Activated naive CD4-positive, alpha-beta T cell treated with anti-CD3 and anti-CD28 coated beads for 36 hours (primary cell): ENCODE data around the gene HINT2. TPM values are rescaled to one million over a fixed set of nuclear protein-coding genes. Genes with fewer than 3 reads are reported as not detected.

ENCODE experiments used
- CTCF ChIA-PET: fragments of 350-600 bp; sonication (Branson Sonifier 250); formaldehyde crosslinking; loops from one replicate; lab custom pipeline; 2021; ENCODE audit warnings: antibody characterized with exemption; lab: Charles Lee
- DNase-seq: peaks from one replicate; pipeline ENCODE4 v3.0.0-alpha.2; 2020
- H3K27ac Mint-ChIP-seq: one replicate; pipeline ENCODE4 v1.8.0; 2021; ENCODE audit warnings: mild to moderate bottlenecking, mixed read lengths
- H3K27me3 Mint-ChIP-seq: one replicate; pipeline ENCODE4 v1.8.0; 2021; ENCODE audit warnings: low read depth, mixed read lengths
- H3K36me3 Mint-ChIP-seq: one replicate; pipeline ENCODE4 v1.8.0; 2021; ENCODE audit warnings: low read depth, mixed read lengths
- H3K4me1 Mint-ChIP-seq: one replicate; pipeline ENCODE4 v1.8.0; 2021; ENCODE audit warnings: low read depth, mixed read lengths
- H3K4me3 Mint-ChIP-seq: one replicate; pipeline ENCODE4 v1.8.0; 2021; ENCODE audit warnings: mild to moderate bottlenecking, moderate library complexity, mixed read lengths
- H3K9me3 Mint-ChIP-seq: one replicate; pipeline ENCODE4 v1.8.0; 2021; ENCODE audit warnings: mixed read lengths
- intact Hi-C: fragments of 100-400 bp; cut with micrococcal nuclease; formaldehyde crosslinking; loops from one replicate; pipeline ENCODE4 v1.15.1; 2023
- total RNA-seq, 2 experiments: library from RNA; stranded (reverse); gene quantifications; one replicate each; pipeline ENCODE4 v1.2.3, GENCODE V29; 2021

Gene HINT2
- total RNA-seq, 2 experiments from 2014 or later, result 61.0 to 68.3 TPM

DNA sequence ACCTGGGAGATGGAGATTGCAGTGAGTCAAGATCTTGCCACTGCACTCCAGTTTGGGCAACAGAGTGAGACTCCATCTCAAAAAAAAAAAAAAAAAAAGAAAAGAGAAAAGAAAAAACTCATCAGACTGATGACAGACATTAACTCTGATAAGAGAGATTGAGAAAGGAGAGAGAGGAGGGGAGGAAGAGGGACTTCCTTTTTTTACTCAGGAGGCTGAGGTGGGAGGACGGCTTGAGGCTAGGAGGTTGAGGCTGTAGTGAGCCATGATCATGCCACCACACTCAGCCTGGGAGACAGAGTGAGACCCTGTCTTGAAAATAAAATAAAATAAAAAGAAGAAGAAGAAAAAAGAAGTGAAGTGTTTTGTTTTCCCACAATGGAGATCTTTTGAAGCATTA is 51.0 kb downstream of the HINT2 start:
- Mint-ChIP-seq H3K27me3 (no peaks in the 10 kb centered on the region), H3K36me3 (peaks cover 8% of the 10 kb centered on the region), H3K9me3 (no peaks in the 10 kb centered on the region), H3K4me3 (no peak overlapping the region), H3K27ac (no peak overlapping the region), H3K4me1 (peaks cover 26% of the 10 kb centered on the region)
- DNase-seq, result no peak
- intact Hi-C loops, result no loop called here
- CTCF ChIA-PET, result interaction anchor here (0.9 to 2.3 kb wide), 3 partner anchors 27 to 62 kb away, joined by 3 to 6 read pairs (median 3); no protein-coding TSS in a partner anchor

DNA sequence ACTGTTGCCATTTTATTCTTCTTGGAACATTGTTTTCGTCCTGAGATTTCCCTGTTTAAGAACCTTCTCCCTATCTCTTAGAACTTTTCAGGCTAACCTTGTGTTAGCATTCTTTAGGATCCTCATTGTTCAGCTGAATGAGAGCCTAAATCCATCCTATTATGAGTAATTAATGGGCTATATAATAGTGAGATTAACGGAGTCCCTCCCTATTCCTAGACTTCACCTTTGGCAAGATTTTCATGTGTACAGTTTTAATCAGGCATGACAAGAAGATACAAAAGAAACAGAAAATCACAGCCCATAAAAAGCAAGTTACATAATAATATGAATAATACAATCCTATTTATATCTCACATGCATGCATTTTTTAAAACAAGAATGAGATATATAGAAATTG is 51.7 kb downstream of the HINT2 start:
- peaks cover 8% of the 10 kb centered on the region for H3K36me3 Mint-ChIP-seq
- no peak overlapping the region for H3K4me3 Mint-ChIP-seq
- peaks cover 28% of the 10 kb centered on the region for H3K4me1 Mint-ChIP-seq
- DNase-seq, result no peak
- H3K27me3 Mint-ChIP-seq, result no peaks in the 10 kb centered on the region
- H3K27ac Mint-ChIP-seq, result no peak overlapping the region
- intact Hi-C loops, result no loop called here
- CTCF ChIA-PET, result interaction anchor here (0.5 to 2.3 kb wide), 8 partner anchors 12 to 303 kb away, joined by 3 to 6 read pairs (median 3); no protein-coding TSS in a partner anchor
- H3K9me3 Mint-ChIP-seq, result no peaks in the 10 kb centered on the region

Other genes with a start within 250 kb of the HINT2 start
- gene TESK1, start 209.8 kb downstream of the HINT2 start, total RNA-seq, result 10 to 100 TPM; 18.3 to 19.0 TPM
- gene CD72, start 196.6 kb downstream of the HINT2 start, total RNA-seq, result 1 to 10 TPM; 2.9 to 4.5 TPM
- gene SIT1, start 164.1 kb downstream of the HINT2 start, total RNA-seq, result 10 to 100 TPM; 44.0 to 45.4 TPM
- over 10,000 TPM in 1 of 2 experiments, 1,000 to 10,000 TPM in 1; 7,381 to 12,571 TPM for gene RMRP, start 157.0 kb downstream of the HINT2 start, total RNA-seq
- 1 to 10 TPM; 5.6 to 6.4 TPM for gene CCDC107, start 156.8 kb downstream of the HINT2 start, total RNA-seq
- gene ARHGEF39, start 149.8 kb downstream of the HINT2 start, total RNA-seq, result 10 to 100 TPM; 28.9 to 30.4 TPM
- gene CA9, start 141.1 kb downstream of the HINT2 start, total RNA-seq, result under 1 TPM; 0.38 to 0.52 TPM
- 1 to 10 TPM; 4.9 to 6.6 TPM for gene TPM2, start 125.1 kb downstream of the HINT2 start, total RNA-seq
- 100 to 1,000 TPM; 190 TPM for gene TLN1, start 82.8 kb downstream of the HINT2 start, total RNA-seq
- gene CREB3, start 82.4 kb downstream of the HINT2 start, total RNA-seq, result 10 to 100 TPM; 13.7 to 13.8 TPM
- gene GBA2, start 65.8 kb downstream of the HINT2 start, total RNA-seq, result 10 to 100 TPM; 20.3 to 22.7 TPM
- 10 to 100 TPM; 12.0 to 13.3 TPM for gene RGP1, start 65.8 kb downstream of the HINT2 start, total RNA-seq
- gene MSMP, start 60.8 kb downstream of the HINT2 start, total RNA-seq, result under 1 TPM in 1 of 2 experiments, not detected in 1; 0.45 TPM
- gene NPR2, start 23.5 kb downstream of the HINT2 start, total RNA-seq, result 1 to 10 TPM; 3.6 to 5.5 TPM
- 1 to 10 TPM in 1 of 2 experiments, under 1 TPM in 1; 0.95 to 1.1 TPM for gene SPAG8, start 2.8 kb downstream of the HINT2 start, total RNA-seq
- not detected for gene FAM221B, start 13.7 kb upstream of the HINT2 start, total RNA-seq
- 1 to 10 TPM; 6.2 to 6.6 TPM for gene TMEM8B, start 14.2 kb upstream of the HINT2 start, total RNA-seq
- gene OR13J1, start 55.4 kb upstream of the HINT2 start, total RNA-seq, result not detected
- not detected for gene HRCT1, start 91.2 kb upstream of the HINT2 start, total RNA-seq
- not detected for gene SPAAR, start 94.4 kb upstream of the HINT2 start, total RNA-seq
- gene OR2S2, start 143.1 kb upstream of the HINT2 start, total RNA-seq, result not detected
- gene RECK, start 221.9 kb upstream of the HINT2 start, total RNA-seq, result 1 to 10 TPM; 7.8 to 8.5 TPM